CD4-positive, alpha-beta T cell treated with Interleukin-6 for 4 hours (primary cell): ENCODE results near the gene FAM171A1.
"Not testable (repeated sequence)": the region's sequence is repeated elsewhere in the genome, so short reads cannot be mapped to it uniquely, and the experiment has no call there.

Experiments used
- DNase-seq: peaks from one replicate; pipeline ENCODE4 v3.0.0-alpha.2; 2020; ENCODE audit warnings: mixed read lengths

FAM171A1 gene

DNA sequence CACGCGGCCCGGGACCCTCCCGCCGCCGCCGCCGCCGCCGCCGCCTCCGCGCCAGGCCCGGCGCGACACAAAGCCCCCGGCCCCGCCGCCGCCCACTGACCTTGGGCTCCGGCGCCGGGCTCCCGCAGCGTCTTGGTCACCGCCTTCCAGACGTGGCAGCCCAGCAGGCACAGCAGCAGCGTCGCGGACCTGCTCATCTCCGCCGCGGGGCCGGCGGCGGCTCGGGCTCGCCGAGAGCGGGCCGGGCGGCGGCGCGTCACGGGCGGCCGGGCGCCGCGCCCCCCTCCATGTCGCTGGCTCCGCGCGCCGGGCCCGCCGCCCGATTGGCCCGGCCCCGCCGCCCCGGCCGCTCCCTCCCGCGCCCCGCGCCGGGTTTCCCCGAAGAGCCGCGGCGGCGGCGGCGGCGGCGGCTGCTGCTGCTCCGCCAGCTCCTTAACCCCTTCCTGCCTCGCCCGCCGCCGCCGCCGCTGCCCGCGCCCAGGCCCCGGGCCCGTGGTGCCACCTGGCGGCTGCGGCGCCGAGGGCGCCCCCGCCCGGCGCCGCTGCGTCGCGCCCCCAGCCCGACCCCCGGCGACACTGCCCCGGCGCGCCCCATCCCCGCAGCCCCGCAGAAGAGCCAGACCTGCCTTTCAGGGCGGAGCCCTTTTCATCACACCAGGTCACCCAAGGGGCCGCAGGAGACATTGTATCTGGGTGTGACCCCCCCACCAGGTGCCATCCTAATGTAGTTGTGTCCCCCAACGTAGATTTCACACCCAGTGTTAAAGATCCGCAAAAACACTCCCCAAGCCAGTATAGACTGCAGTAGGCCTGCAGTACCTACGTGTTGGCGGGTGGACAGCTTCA is at the start of gene FAM171A1:
FAM171A1 (minus strand) TSS at position 434 of the 846 bp plus-strand sequence; CDS start at position 197, 237 bp downstream.
- peak; percentile 76 for DNase-seq

- no peak for DNase-seq
Observed at GRCh38 chr10:15420858-15421257, 49.8 kb upstream of the FAM171A1 start.

DNA sequence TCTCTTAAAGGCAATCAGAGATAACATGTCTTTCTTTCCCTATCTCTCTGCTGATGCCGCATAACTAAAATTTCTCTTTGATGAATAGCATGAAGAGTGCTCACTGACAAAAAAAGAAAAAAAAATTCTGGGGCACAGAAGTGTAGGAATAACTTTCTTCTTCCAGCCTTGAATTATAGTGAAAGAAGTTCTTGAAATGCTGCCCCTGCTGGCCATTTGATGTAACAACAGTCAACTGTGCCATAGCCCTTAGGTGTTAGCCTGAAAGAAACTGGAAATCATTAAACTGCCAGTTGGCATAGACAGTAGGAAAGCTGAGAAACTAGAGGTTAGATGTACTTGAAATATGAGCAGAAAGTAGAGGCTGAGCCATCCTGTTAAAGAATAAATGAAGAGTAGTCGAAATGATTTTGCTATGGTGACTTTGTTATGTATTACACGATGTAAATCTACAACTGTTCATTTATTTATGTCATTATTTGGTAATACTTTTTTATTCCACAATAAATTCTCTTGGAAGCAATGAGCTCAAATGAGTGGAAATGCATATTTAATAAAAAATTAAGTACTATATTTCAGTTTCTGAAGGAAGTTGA is 48.3 kb upstream of the FAM171A1 start:
- DNase-seq: peak; percentile 50

DNA sequence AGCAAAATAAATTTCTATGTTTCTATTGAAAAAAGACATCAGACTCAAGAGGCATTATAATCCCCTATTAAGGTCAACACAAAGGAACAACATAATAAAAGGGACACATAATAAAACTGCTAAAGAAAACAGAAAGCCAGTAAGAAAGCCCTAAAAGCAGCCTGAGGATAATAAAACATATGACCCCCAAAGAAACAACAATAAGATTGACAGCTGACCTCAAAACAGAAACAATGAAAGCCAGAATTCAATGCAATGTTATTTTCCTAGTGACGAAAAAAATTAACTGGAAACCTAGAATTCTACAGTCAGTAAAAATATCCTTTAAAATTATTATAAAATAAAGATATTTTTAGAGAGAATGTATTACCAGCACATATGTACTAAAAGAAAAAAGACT is 44.9 kb upstream of the FAM171A1 start:
- no peak for DNase-seq

DNA sequence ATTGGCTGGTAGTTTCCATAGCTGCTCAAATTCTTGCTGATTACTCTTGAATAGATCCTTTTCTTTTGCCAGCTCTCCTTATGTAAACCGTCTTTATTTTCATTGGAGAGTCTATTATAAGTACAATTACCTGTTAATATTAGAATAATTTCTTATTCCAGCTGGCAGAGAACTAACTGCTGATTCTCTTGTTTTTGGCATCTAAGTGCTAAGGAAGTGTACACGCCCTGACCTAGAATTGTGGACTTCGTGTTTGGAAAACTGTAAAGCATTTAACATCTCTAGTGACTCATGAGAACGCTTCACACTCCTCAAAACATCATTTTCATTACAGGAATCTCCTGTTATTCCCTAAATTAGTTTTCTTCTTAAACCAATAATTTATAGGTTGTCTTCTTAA is 39.9 kb upstream of the FAM171A1 start:
- no peak for DNase-seq

- DNase-seq: not testable (repeated sequence)
Observed at GRCh38 chr10:15409350-15409749, 38.3 kb upstream of the FAM171A1 start.

DNA sequence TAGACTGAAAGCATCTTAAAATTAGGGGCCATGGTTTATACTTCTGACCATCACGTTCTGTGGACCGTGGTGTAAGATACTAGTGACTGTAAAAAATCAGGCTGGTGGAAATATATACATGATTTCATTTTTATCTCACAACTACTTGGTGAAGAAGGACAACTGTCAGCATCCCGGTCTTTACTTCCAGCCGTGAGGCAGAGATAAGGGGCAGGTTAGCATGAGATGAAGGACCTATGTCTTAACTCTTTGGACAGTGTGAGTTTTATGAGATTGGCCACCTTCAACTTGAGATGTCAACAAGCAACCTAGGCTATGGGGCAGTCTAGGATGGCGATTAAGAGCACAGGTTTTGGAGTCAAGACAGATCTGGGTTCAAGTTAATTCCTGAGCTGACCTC is 37.5 kb upstream of the FAM171A1 start:
- DNase-seq: no peak

GRCh38 chr10:15405319-15405718 is 34.2 kb upstream of the FAM171A1 start:
- no peak for DNase-seq

DNA sequence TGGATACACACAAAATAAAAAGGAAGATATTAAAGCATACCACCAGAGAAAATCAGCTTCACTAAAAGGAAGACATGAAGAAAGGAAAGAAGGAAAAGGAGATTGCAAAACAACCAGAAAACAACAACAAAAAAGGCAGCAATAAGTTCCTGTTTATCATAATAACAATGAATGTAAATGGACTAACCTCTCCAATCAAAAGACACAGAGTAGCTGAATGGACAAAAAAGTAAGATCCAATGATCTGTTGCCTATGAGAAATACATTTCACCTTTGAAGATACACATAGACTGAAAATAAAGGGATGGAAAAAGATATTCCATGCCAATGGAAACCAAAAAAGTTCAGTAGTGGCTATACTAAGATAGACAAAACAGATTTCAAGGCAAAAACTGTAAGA is 30.3 kb upstream of the FAM171A1 start:
- no peak for DNase-seq

DNA sequence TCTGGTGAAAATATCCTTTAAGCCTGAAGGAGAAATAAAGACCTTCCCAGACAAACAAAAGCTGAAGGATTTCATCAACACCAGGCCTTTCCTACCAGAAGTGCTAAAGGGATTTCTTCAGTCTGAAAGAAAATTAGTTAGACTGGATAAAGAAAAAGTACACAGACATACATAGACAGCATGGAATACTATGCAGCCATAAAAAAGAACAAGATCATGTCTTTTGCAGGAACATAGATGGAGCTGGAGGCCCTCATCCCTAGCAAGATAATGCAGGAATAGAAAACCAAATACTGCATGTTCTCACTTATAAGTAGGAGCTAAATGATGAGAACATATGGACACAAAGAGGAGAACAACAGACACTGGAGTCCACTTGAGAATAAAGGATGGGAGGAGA is 29.4 kb upstream of the FAM171A1 start:
- DNase-seq: not testable (repeated sequence)

- no peak for DNase-seq
Observed at GRCh38 chr10:15399060-15399661, 28.1 kb upstream of the FAM171A1 start.

DNA sequence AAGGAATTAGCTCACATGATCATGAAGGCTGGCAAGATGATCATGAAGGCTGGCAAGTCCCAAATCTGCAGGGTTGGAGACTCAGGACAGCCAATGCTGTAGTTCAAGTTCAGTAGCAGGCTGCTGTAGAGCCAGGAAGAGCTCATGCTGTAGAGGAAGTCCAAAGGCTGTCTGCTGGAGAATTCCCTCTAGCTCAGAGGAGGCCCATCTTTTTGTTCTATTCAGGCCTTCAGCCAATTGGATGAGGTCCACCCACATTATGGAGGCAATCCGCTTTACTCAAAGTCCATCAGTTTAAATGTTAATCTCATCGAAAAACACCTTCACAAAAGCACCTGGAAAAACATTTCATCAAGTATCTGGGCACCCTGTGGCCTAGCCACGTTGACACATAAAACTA is 24.8 kb upstream of the FAM171A1 start:
- DNase-seq: no peak

DNA sequence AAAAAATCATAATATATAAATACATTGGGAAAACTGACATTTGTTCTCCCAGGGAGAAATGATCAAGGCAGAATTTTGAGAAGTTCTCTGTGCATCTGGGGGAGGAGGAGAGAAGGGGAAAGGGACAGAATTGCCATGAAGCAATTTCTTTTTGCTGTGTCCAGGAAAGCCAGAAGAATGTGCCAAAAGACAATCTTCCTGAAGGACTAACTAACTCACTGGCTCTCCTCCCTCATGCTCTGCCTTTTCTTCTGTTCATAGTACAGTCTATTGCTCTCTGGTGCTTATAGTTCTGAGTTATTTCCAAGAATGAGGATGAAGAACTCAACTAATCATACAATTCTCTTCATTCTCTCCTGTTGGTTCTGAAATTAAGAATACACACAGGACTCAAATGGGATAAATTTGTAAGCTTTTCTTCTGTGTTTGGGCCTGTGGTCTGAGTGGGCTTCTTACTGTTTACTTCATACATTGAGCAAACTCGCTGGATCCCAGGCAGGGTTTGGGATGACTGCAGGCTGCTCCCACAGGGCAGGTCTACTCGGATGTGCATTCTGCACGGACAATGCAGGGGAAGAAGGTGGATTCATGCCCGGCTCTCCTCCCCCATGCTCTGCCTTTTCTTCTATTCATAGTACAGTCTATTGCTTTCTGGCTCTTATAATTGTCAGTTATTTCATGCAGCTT is 22.2 kb upstream of the FAM171A1 start:
- no peak for DNase-seq

GRCh38 chr10:15391491-15391890 is 20.4 kb upstream of the FAM171A1 start:
- DNase-seq: no peak

DNA sequence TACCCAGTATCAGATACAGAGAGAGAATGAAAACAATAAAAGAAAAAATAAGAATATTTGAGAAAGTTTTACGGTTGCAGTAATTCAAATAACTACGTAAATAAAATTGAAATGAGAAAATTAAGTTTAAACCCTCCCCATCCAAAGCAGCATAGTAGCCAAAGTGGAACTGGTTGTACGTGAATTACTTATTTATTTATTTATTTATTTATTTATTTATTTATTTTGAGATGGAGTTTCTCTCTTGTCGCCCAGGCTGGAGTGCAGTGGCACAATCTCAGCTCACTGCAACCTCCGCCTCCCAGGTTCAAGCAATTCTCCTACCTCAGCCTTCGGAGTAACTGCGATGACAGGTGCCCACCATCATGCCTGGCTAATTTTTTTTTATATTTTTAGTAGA is 17.1 kb upstream of the FAM171A1 start:
- DNase-seq: not testable (repeated sequence)

GRCh38 chr10:15387021-15387420 is 15.9 kb upstream of the FAM171A1 start:
- DNase-seq: no peak

- DNase-seq: no peak
Observed at GRCh38 chr10:15385552-15386455, 14.7 kb upstream of the FAM171A1 start.

DNA sequence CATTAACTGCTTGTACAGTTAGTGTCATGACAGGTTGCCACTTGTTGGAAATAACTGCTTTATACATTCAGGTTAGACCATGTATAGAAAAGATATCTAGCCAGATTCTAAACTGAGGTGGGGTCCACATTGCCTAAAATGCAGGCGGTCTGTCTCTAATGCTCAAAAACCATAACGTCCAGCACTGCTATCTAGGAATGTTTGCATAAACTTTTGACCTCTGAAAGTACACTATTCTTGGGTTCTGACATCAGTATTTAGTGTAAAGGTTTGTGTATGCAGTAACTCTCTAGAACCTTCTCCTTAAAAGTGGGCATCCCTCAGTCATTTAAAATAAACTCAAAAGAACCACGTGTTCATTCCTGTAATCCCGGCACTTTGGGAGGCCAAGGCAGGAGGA is 10.3 kb upstream of the FAM171A1 start:
- no peak for DNase-seq

DNA sequence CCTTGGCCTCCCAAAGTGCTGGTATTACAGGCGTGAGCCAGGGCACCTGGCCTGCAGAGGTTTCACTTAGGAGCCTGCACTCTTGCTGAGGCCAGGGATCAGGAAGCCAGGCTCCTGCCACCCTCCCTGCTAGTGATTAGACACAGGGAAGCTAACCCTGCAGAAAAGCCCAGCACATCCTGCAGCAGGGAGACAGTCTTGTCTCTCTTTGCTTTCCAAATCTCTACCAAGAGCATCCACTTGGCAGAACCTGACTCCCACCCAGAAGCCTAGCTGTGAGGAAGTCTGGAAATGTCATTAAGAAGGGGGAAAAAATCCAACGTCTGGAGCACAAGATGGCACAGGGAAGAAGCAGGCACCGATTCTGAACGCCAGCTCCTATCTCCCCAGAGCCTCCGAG is 8.0 kb upstream of the FAM171A1 start:
- no peak for DNase-seq

- no peak for DNase-seq
Observed at GRCh38 chr10:15378569-15378968, 7.5 kb upstream of the FAM171A1 start.

- DNase-seq: no peak
Observed at GRCh38 chr10:15374566-15374965, 3.5 kb upstream of the FAM171A1 start.

GRCh38 chr10:15374156-15374555 is 3.1 kb upstream of the FAM171A1 start:
- DNase-seq: no peak
